ENCODE measurements around the gene HERC6. TPM values are rescaled to one million over a fixed set of nuclear protein-coding genes. Genes with fewer than 3 reads are reported as not detected.

The HERC6 gene
- total RNA-seq, 1 donor = 21.0 TPM

Small RNA genes within 50 kb of the gene (small RNA-seq; reads per million reads assigned to genes)
- not detected for gene RF00019

Other genes with a start within 250 kb of the HERC6 start
- 1.1 TPM for gene ABCG2, start 220.2 kb upstream of the HERC6 start, total RNA-seq
- 33.9 TPM for gene PPM1K, start 94.3 kb upstream of the HERC6 start, total RNA-seq
- 6.5 TPM for gene HERC5, start 78.3 kb downstream of the HERC6 start, total RNA-seq
- gene PYURF, start 144.9 kb downstream of the HERC6 start, total RNA-seq = 65.7 TPM
- 21.3 TPM for gene HERC3, start 213.6 kb downstream of the HERC6 start, total RNA-seq

Data from hematopoietic multipotent progenitor cell (in vitro differentiated cells).